ENCODE measurements around the gene DHRSX. TPM values are rescaled to one million over a fixed set of nuclear protein-coding genes. Genes with fewer than 3 reads are reported as not detected.
"Not testable (repeated sequence)": the region's sequence is repeated elsewhere in the genome, so short reads cannot be mapped to it uniquely, and the experiment has no call there.

DHRSX gene
- total and polyA plus RNA-seq, 7 experiments from 2014 or later: 15.0 to 26.2 (median 17.6) TPM

- intact Hi-C loops (cut with micrococcal nuclease): no loop called here
- no peak overlapping the region for H3K27ac ChIP-seq (ENCODE audit: low read depth, low read length)
- H3K27me3 ChIP-seq (ENCODE audit: control insufficient read depth in 2 of 2, insufficient read depth in 2 of 2, low read length in 2 of 2): no peaks in the 10 kb centered on the region
- no peaks in the 10 kb centered on the region for H3K4me1 ChIP-seq (ENCODE audit: control insufficient read depth in 2 of 2, insufficient read depth in 2 of 2, low read length in 2 of 2)
- Mint-ChIP-seq H3K36me3 (peaks cover 6 to 28% (median 16%) of the 10 kb centered on the region in 5 donors), H3K4me1 (no peaks in the 10 kb centered on the region), H3K4me3 (no peak overlapping the region), H3K27me3 (no peaks in the 10 kb centered on the region), H3K27ac (no peak overlapping the region), H3K9me3 (peaks cover 0 to 7% (median 0%) of the 10 kb centered on the region in 11 donors)
- CTCF ChIA-PET: no interaction called here
- H3K36me3 ChIP-seq (ENCODE audit: control insufficient read depth in 2 of 3, insufficient read depth in 3 of 3, low read length in 3 of 3): peaks cover 0 to 6% (median 0%) of the 10 kb centered on the region in 3 experiments
- DNase-seq (no peak), ATAC-seq (no peak)
- H3K4me3 ChIP-seq (ENCODE audit: low read length): no peak overlapping the region
- POLR2A ChIA-PET: no interaction called here
- H3K9me3 ChIP-seq (ENCODE audit: control insufficient read depth in 2 of 3, low read length in 3 of 3): no peaks in the 10 kb centered on the region
Observed at GRCh38 chrX:2385224-2385623, 115.6 kb downstream of the DHRSX start.

- H3K9me3 Mint-ChIP-seq: peaks cover 0 to 8% (median 0%) of the 10 kb centered on the region in 11 donors
- no peak overlapping the region for H3K27ac ChIP-seq (ENCODE audit: low read depth, low read length)
- ChIA-PET POLR2A (no interaction called here), CTCF (no interaction called here)
- H3K27me3 Mint-ChIP-seq: no peaks in the 10 kb centered on the region
- peaks cover 6 to 30% (median 17%) of the 10 kb centered on the region in 5 donors for H3K36me3 Mint-ChIP-seq
- DNase-seq (no peak), ATAC-seq (no peak)
- no peak overlapping the region for H3K4me3 ChIP-seq (ENCODE audit: low read length)
- H3K27me3 ChIP-seq (ENCODE audit: control insufficient read depth in 2 of 2, insufficient read depth in 2 of 2, low read length in 2 of 2): no peaks in the 10 kb centered on the region
- no peaks in the 10 kb centered on the region for H3K4me1 Mint-ChIP-seq
- no peak overlapping the region for H3K27ac Mint-ChIP-seq
- H3K4me3 Mint-ChIP-seq: no peak overlapping the region
- no peaks in the 10 kb centered on the region for H3K4me1 ChIP-seq (ENCODE audit: control insufficient read depth in 2 of 2, insufficient read depth in 2 of 2, low read length in 2 of 2)
- H3K36me3 ChIP-seq (ENCODE audit: control insufficient read depth in 2 of 3, insufficient read depth in 3 of 3, low read length in 3 of 3): peaks cover 0 to 6% (median 0%) of the 10 kb centered on the region in 3 experiments
- intact Hi-C loops (cut with micrococcal nuclease): no loop called here
- H3K9me3 ChIP-seq (ENCODE audit: control insufficient read depth in 2 of 3, low read length in 3 of 3): no peaks in the 10 kb centered on the region
Observed at GRCh38 chrX:2384486-2384885, 116.3 kb downstream of the DHRSX start.

GRCh38 chrX:2383735-2384134 is 117.0 kb downstream of the DHRSX start:
- H3K27me3 ChIP-seq (ENCODE audit: control insufficient read depth in 2 of 2, insufficient read depth in 2 of 2, low read length in 2 of 2): no peaks in the 10 kb centered on the region
- intact Hi-C loops (cut with micrococcal nuclease): no loop called here

GRCh38 chrX:2383144-2383543 is 117.6 kb downstream of the DHRSX start:
- Mint-ChIP-seq H3K27ac (no peak overlapping the region), H3K4me1 (no peaks in the 10 kb centered on the region), H3K4me3 (no peak overlapping the region), H3K27me3 (no peaks in the 10 kb centered on the region), H3K36me3 (peaks cover under 1 to 30% (median 17%) of the 10 kb centered on the region in 5 donors), H3K9me3 (peaks cover 0 to 9% (median 0%) of the 10 kb centered on the region in 11 donors)
- Histone ChIP-seq H3K27ac (ENCODE audit: low read depth, low read length) (no peak overlapping the region), H3K9me3 (ENCODE audit: control insufficient read depth in 2 of 3, low read length in 3 of 3) (no peaks in the 10 kb centered on the region), H3K4me3 (ENCODE audit: low read length) (no peak overlapping the region), H3K27me3 (ENCODE audit: control insufficient read depth in 2 of 2, insufficient read depth in 2 of 2, low read length in 2 of 2) (no peaks in the 10 kb centered on the region), H3K36me3 (ENCODE audit: control insufficient read depth in 2 of 3, insufficient read depth in 3 of 3, low read length in 3 of 3) (no peaks in the 10 kb centered on the region), H3K4me1 (ENCODE audit: control insufficient read depth in 2 of 2, insufficient read depth in 2 of 2, low read length in 2 of 2) (no peaks in the 10 kb centered on the region)
- no peak for DNase-seq
- ChIA-PET POLR2A (no interaction called here), CTCF (no interaction called here)
- intact Hi-C loops (cut with micrococcal nuclease): no loop called here
- no peak for ATAC-seq

More at GRCh38 chrX:2383735-2384134, 117.0 kb downstream of the DHRSX start:
- H3K4me3 ChIP-seq (ENCODE audit: low read length): no peak overlapping the region
- ATAC-seq (no peak), DNase-seq (no peak)
- no peaks in the 10 kb centered on the region for H3K36me3 ChIP-seq (ENCODE audit: control insufficient read depth in 2 of 3, insufficient read depth in 3 of 3, low read length in 3 of 3)
- Mint-ChIP-seq H3K36me3 (peaks cover 6 to 33% (median 17%) of the 10 kb centered on the region in 5 donors), H3K4me1 (no peaks in the 10 kb centered on the region), H3K4me3 (no peak overlapping the region), H3K27me3 (no peaks in the 10 kb centered on the region), H3K9me3 (peaks cover 0 to 10% (median 0%) of the 10 kb centered on the region in 11 donors), H3K27ac (no peak overlapping the region)
- H3K27ac ChIP-seq (ENCODE audit: low read depth, low read length): no peak overlapping the region
- H3K4me1 ChIP-seq (ENCODE audit: control insufficient read depth in 2 of 2, insufficient read depth in 2 of 2, low read length in 2 of 2): no peaks in the 10 kb centered on the region
- CTCF ChIA-PET: no interaction called here
- no peaks in the 10 kb centered on the region for H3K9me3 ChIP-seq (ENCODE audit: control insufficient read depth in 2 of 3, low read length in 3 of 3)
- POLR2A ChIA-PET: no interaction called here

- intact Hi-C loops (cut with micrococcal nuclease); H3K27ac ChIP-seq (ENCODE audit: low read depth, low read length); H3K36me3 ChIP-seq (ENCODE audit: control insufficient read depth in 2 of 3, insufficient read depth in 3 of 3, low read length in 3 of 3); H3K4me1 Mint-ChIP-seq; H3K27me3 Mint-ChIP-seq; H3K9me3 ChIP-seq (ENCODE audit: control insufficient read depth in 2 of 3, low read length in 3 of 3); H3K27ac Mint-ChIP-seq; DNase-seq; ATAC-seq; H3K27me3 ChIP-seq (ENCODE audit: control insufficient read depth in 2 of 2, insufficient read depth in 2 of 2, low read length in 2 of 2); CTCF ChIA-PET; H3K4me1 ChIP-seq (ENCODE audit: control insufficient read depth in 2 of 2, insufficient read depth in 2 of 2, low read length in 2 of 2); POLR2A ChIA-PET; H3K4me3 Mint-ChIP-seq; H3K9me3 Mint-ChIP-seq; H3K4me3 ChIP-seq (ENCODE audit: low read length): not testable (repeated sequence)
- peaks cover 0 to 27% (median 20%) of the 10 kb centered on the region in 5 donors for H3K36me3 Mint-ChIP-seq
Observed at GRCh38 chrX:2382433-2383048, 118.2 kb downstream of the DHRSX start.

- H3K4me1 Mint-ChIP-seq: peaks cover 0 to 8% (median 6%) of the 10 kb centered on the region in 7 donors
- no peak overlapping the region for H3K4me3 Mint-ChIP-seq
- no peak overlapping the region for H3K27ac Mint-ChIP-seq
- ATAC-seq (no peak), DNase-seq (no peak)
- H3K4me1 ChIP-seq (ENCODE audit: control insufficient read depth in 2 of 2, insufficient read depth in 2 of 2, low read length in 2 of 2): peaks cover 0 to 10% of the 10 kb centered on the region in 2 donors
- CTCF ChIA-PET: no interaction called here
- POLR2A ChIA-PET: no interaction called here
- no peak overlapping the region for H3K27ac ChIP-seq (ENCODE audit: low read depth, low read length)
- H3K36me3 Mint-ChIP-seq: peaks cover 8 to 60% (median 46%) of the 10 kb centered on the region in 5 donors
- peaks cover 0 to 9% (median 4%) of the 10 kb centered on the region in 11 donors for H3K9me3 Mint-ChIP-seq
- no peaks in the 10 kb centered on the region for H3K36me3 ChIP-seq (ENCODE audit: control insufficient read depth in 2 of 3, insufficient read depth in 3 of 3, low read length in 3 of 3)
- H3K27me3 Mint-ChIP-seq: no peaks in the 10 kb centered on the region
- no peak overlapping the region for H3K4me3 ChIP-seq (ENCODE audit: low read length)
- intact Hi-C loops (cut with micrococcal nuclease): no loop called here
- H3K27me3 ChIP-seq (ENCODE audit: control insufficient read depth in 2 of 2, insufficient read depth in 2 of 2, low read length in 2 of 2): no peaks in the 10 kb centered on the region
- no peaks in the 10 kb centered on the region for H3K9me3 ChIP-seq (ENCODE audit: control insufficient read depth in 2 of 3, low read length in 3 of 3)
Observed at GRCh38 chrX:2376166-2376565, 124.6 kb downstream of the DHRSX start.

- Mint-ChIP-seq H3K27ac (peak overlapping the region in 1 of 9 donors; percentile 32), H3K9me3 (peaks cover 0 to 5% (median 1%) of the 10 kb centered on the region in 11 donors), H3K27me3 (no peaks in the 10 kb centered on the region), H3K4me3 (no peak overlapping the region), H3K4me1 (peaks cover 0 to 8% (median 6%) of the 10 kb centered on the region in 7 donors), H3K36me3 (peaks cover 15 to 60% (median 46%) of the 10 kb centered on the region in 5 donors)
- ATAC-seq (no peak), DNase-seq (no peak)
- Histone ChIP-seq H3K27ac (ENCODE audit: low read depth, low read length) (no peak overlapping the region), H3K36me3 (ENCODE audit: control insufficient read depth in 2 of 3, insufficient read depth in 3 of 3, low read length in 3 of 3) (peaks cover 0 to 6% (median 0%) of the 10 kb centered on the region in 3 experiments), H3K4me3 (ENCODE audit: low read length) (no peak overlapping the region), H3K4me1 (ENCODE audit: control insufficient read depth in 2 of 2, insufficient read depth in 2 of 2, low read length in 2 of 2) (peaks cover 0 to 10% of the 10 kb centered on the region in 2 donors), H3K27me3 (ENCODE audit: control insufficient read depth in 2 of 2, insufficient read depth in 2 of 2, low read length in 2 of 2) (no peaks in the 10 kb centered on the region), H3K9me3 (ENCODE audit: control insufficient read depth in 2 of 3, low read length in 3 of 3) (no peaks in the 10 kb centered on the region)
- CTCF ChIA-PET: no interaction called here
- POLR2A ChIA-PET: no interaction called here
- intact Hi-C loops (cut with micrococcal nuclease): no loop called here
Observed at GRCh38 chrX:2374086-2374485, 126.7 kb downstream of the DHRSX start.

Measured in naive thymus-derived CD4-positive, alpha-beta T cell (primary cell).